Fibroblast of skin of right biceps (primary cell): Measurements from ENCODE around the gene CLEC3B.
A peak's percentile ranks its signal among the peaks of the same experiment; 100 is the strongest.

Experiments
- DNase-seq: peaks from one replicate; pipeline ENCODE4 v3.0.0-alpha.2; 2013

The CLEC3B gene

GRCh38 chr3:45003859-45004258 is 22.2 kb upstream of the CLEC3B start:
- no peak for DNase-seq

- DNase-seq = no peak
Observed at GRCh38 chr3:45007091-45007490, 19.0 kb upstream of the CLEC3B start.

- peak; percentile 54 for DNase-seq
Observed at GRCh38 chr3:45008117-45008516, 18.0 kb upstream of the CLEC3B start.

GRCh38 chr3:45009868-45010267 is 16.2 kb upstream of the CLEC3B start:
- no peak for DNase-seq

- DNase-seq = peak; percentile 91
Observed at GRCh38 chr3:45010811-45011333, 15.2 kb upstream of the CLEC3B start.

DNA sequence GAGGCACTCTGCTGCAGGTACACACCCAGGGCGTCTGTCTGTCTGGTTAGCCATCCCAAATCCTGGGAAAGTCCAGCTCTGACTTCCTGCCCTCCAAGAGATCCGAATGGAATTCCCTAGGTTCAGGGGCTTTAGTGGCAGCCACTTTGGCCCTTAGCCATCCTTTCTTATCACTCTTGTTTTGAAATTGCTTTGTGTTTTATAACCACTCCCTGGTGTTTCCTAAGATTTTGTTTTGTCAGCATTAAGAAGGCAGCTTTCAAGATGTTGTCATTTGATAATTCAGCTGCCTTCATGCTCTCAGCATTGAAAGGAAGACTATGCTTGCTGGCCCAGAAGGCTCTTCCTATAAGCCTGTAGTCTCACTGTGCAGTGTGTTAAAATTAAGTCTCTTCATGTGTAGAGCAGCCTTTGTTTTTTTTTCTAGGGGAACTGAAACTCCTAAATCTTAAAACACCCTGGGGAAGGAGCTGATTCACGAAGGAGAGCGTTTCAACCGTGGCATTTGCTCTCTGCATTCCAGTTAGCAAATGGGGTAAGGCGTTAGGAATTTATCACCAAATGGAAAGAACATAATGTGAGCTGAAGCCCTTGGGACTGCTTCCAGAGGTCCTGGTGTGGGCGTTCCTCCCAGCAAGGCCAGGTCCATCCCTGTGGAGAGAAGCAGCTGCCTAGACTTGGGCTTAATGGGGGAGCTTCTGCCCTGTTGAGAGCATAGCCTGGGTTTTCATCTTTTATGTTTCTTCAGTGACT is 14.2 kb upstream of the CLEC3B start:
- peak; percentile 97 for DNase-seq

GRCh38 chr3:45012577-45012976 is 13.5 kb upstream of the CLEC3B start:
- DNase-seq = no peak

GRCh38 chr3:45016916-45017315 is 9.2 kb upstream of the CLEC3B start:
- DNase-seq = no peak

GRCh38 chr3:45017821-45018220 is 8.3 kb upstream of the CLEC3B start:
- no peak for DNase-seq

GRCh38 chr3:45020534-45020933 is 5.6 kb upstream of the CLEC3B start:
- no peak for DNase-seq

GRCh38 chr3:45021524-45022297 is 4.4 kb upstream of the CLEC3B start:
- DNase-seq = no peak

- DNase-seq = no peak
Observed at GRCh38 chr3:45023675-45024074, 2.4 kb upstream of the CLEC3B start.

DNA sequence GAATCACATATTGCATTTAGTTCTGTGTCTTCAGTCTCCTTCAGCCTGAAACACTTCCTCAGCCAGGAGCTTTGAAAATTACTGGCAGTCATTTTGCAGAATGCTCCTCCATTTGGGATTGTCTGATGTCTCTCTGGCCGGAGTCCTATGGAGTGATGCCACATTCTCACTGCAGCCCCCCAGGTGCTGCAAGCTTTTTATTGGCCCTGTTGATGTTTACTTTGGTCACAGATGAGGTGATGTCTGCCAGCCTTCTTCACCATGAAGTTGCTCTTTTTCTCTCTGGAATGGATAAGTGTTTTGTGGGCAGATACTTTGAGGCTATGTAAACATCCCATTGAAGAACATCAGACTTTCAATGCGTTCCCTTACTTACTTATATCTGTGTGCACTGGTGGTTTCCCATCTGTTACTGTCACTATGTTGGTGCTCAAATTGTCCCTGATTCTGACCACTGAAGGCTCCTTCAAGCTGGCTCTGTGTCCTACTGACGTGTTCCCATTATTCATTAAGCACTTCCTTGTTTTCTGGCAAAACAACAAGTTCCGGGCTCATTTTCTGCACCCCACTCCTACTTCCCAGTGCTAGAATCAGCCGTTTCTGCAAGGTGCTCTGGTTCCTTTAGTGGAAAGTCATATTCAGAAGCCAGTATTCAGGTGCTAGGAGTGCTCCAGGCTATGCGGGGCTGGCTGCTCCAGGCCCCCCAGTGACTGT is 1.4 kb upstream of the CLEC3B start:
- DNase-seq = no peak

GRCh38 chr3:45026957-45027356 is 854 bp downstream of the CLEC3B start:
- DNase-seq = peak; percentile 59

GRCh38 chr3:45027441-45027840 is 1.3 kb downstream of the CLEC3B start:
- DNase-seq = no peak

DNA sequence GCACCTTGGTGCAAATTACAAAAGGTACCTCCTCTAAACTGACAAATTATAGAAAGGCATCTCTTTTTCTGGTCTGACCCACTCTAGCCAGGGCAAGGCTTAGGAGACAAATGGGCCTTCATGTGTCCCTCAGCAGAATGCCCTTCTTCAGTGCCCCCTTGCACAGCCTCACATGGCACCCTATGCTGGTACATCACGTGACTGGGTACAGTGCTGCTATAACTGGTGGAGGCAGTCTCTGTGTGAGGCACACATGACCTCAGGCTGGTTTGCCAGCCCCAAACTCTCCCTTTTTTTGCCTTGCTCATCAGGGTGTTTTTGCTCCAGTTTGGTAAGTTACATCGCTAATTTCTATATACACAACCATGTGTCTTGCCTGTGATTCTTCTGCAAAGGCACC is 3.1 kb downstream of the CLEC3B start:
- no peak for DNase-seq

DNA sequence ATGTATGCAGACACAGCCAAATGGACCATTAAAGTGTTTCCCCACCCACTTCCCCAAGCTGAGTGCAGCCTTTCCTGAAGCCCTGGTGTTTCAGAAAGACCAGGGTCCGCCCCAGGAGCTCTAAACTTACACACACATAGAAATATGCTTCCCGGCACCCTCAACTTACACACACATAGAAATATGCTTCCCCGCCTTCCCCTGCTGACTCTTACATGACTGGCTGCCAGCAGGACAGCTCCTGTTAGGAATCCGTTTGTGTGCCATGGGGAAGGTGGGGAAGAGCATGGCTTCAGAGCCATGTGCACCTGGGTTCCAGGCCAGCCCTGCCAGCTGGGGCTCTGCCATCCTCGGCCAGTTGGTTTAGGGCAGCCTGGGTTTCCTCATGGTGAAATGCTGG is 3.6 kb downstream of the CLEC3B start:
- DNase-seq = peak; percentile 83

DNA sequence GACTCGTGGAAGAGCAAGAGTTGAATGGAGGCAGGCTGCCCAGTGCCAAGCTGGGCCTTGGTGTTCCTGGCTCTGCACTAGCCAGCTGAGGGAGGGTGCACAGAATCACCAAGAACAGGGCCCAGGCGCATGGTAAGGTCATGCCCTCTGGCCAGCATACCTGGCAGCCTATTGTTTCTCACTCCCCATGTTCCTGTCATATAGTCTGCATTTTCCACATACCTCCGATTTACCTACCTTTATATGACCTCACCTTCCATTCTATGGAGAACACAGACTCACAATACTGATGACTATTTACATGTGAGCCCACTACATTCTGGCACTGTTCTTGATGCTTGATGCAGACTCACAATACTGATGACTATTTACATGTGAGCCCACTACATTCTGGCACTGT is 5.4 kb downstream of the CLEC3B start:
- DNase-seq = no peak

DNA sequence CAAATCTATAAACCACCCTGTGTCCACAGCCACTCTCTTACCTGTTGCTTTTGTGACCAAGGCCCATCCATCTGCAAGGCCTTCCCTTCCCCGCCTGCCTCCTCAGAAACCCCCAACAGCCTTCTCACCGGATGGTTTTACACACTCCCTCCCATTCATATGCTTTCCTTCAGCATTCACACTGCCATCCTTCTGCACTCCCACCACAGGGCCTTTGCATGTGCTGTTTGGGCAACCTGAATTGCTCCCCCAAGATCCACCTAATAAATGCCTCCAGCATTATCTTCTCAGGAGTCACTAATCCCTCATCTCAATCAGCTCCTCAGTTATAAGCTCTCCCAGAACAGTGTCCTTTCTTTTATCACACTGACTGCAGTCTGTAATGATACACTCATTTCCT is 6.0 kb downstream of the CLEC3B start:
- DNase-seq = no peak

GRCh38 chr3:45033791-45034190 is 7.7 kb downstream of the CLEC3B start:
- DNase-seq = no peak

DNA sequence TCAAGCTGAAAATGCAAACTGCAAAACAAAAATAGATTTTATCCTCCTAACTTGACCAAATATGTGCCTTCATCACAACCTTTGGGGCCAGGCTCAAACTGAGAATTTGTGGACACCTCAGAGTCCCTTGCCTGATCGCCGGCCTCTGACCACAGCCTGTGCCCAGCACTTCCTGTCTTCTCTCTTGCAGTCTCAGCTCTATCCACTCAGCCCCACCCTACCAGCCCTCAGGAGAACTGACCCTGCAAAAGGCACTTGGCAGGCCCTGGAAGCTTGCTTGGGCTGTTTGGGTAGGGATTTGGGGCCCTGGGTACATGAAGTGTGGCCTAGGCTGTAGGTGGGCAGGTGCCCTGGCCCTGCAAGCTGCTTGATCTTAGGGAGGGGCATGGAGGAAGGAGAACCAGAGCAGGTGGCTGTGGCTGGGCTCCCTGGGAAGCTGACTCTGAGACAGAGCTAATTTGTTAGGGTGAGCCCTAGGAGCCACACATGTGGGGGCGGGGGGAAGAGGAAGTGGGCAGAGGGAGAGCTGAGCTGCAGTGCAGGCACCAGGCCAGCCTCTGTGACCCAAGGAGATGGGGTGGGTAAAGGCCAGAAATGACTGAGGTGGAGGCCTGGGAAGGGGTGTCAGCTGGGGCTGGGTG is 8.6 kb downstream of the CLEC3B start:
- DNase-seq = no peak

GRCh38 chr3:45035441-45036301 is 9.6 kb downstream of the CLEC3B start:
- DNase-seq = peak; percentile 47
